ENCODE data around the gene FAM161A.

DNA sequence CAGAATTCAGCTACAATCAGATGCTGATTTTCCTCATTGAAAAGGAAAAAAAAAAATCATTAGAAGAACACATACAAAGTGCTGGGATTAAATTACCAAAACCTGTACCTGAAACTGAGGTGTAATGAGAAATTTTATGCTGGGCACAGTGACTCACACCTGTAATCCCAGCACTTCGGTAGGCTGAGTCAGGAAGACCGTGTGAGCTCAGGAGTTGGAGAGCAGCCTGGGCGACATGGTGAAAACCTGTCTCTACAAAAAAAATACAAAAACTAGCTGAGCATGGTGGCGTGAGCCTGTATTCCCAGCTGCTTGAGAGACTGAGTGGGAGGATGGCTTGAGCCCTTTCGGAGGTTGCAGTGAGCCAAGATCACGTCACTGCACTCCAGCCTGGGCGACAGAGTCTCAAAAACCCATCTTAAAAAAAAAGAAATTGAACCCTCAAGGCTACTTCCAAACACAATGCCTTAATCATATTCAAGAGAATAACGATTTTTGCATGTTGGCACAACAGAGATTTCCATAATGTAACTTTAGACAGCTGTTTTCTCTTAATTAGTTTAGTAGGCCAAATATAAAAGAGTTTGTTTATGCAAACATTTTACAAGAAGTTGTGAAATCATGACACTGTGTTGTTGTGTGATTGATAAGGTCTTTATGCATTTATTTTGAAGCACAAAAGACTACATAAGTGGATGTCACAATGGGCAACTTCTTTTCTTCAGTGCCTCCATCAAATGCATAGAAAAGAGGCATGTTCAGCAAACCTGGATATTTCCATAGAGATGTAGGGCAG is 63.9 kb downstream of the FAM161A start:
- TF ChIP-seq CTCF (conservative IDR thresholded peaks at IDR 0.05) (no peak), EZH2 (IDR thresholded peaks at IDR 0.05; ENCODE audit: low read depth) (no peak)

All from PC-9 (cell line).